Lower lobe of right lung (tissue), 2 donors: ENCODE data around the gene CPT1A. TPM values are rescaled to one million over a fixed set of nuclear protein-coding genes. Genes with fewer than 3 reads are reported as not detected.

ENCODE experiments used
- ATAC-seq, 2 donors: fragments of 200-7000 bp; cut with Tn5 transposase; one replicate each; pipeline ENCODE4 v1.9.1; 2020 to 2022; ENCODE audit warnings: mild to moderate bottlenecking in 2 of 2, moderate library complexity in 2 of 2
- DNase-seq: peaks from one replicate; pipeline ENCODE4 v3.0.0-alpha.2; 2020
- H3K27ac ChIP-seq: fragments of 200-600 bp; one replicate; pipeline ENCODE4 v1.8.0; 2022
- H3K27me3 ChIP-seq: fragments of 200-600 bp; one replicate; pipeline ENCODE4 v1.8.0; 2022; ENCODE audit warnings: low read depth
- H3K36me3 ChIP-seq: fragments of 200-600 bp; one replicate; pipeline ENCODE4 v1.8.0; 2022; ENCODE audit warnings: mild to moderate bottlenecking
- H3K4me1 ChIP-seq: fragments of 200-600 bp; one replicate; pipeline ENCODE4 v1.8.0; 2022
- H3K4me3 ChIP-seq: fragments of 200-600 bp; one replicate; pipeline ENCODE4 v1.8.0; 2022; ENCODE audit warnings: mild to moderate bottlenecking
- H3K9me3 ChIP-seq: fragments of 200-600 bp; one replicate; pipeline ENCODE4 v1.8.0; 2022
- CTCF ChIP-seq: fragments of 200-600 bp; IDR thresholded peaks from one replicate; pipeline ENCODE4 v1.8.0; 2022; ENCODE audit warnings: antibody characterized with exemption, mild to moderate bottlenecking
- intact Hi-C: fragments of 100-400 bp; cut with DNase I; formaldehyde crosslinking; loops from one replicate; pipeline ENCODE4 v1.11.0; 2022
- total RNA-seq: library from RNA; stranded (reverse); fragmentation: NEBNext Ultra II Directional; extraction: Animal tissue kit (Norgen Biotek cat#: 25700); gene quantifications from one replicate; pipeline ENCODE4 v1.2.1, GENCODE V29; 2021
- donor health status: DM: no; HTN: yes; CAD: no; lungs with severe emphysema.

CPT1A gene
- total RNA-seq, 1 donor from 2014 or later: 88.4 TPM

- no peak for DNase-seq
- intact Hi-C loops: no loop called here
- H3K36me3 ChIP-seq: peaks cover 97% of the 10 kb centered on the region
- no peaks in the 10 kb centered on the region for H3K27me3 ChIP-seq
- H3K27ac ChIP-seq: no peak overlapping the region
- no peaks in the 10 kb centered on the region for H3K9me3 ChIP-seq
- TF ChIP-seq CTCF: no peak
- ATAC-seq: no peak
- no peaks in the 10 kb centered on the region for H3K4me1 ChIP-seq
- H3K4me3 ChIP-seq: no peak overlapping the region
Observed at GRCh38 chr11:68792400-68792966, 49.2 kb downstream of the CPT1A start.

- H3K36me3 ChIP-seq: peaks cover 95% of the 10 kb centered on the region
- no peaks in the 10 kb centered on the region for H3K4me1 ChIP-seq
- ATAC-seq (no peak), DNase-seq (no peak)
- no peak for TF ChIP-seq CTCF
- no peak overlapping the region for H3K27ac ChIP-seq
- no peaks in the 10 kb centered on the region for H3K27me3 ChIP-seq
- intact Hi-C loops: no loop called here
- H3K4me3 ChIP-seq: no peak overlapping the region
- no peaks in the 10 kb centered on the region for H3K9me3 ChIP-seq
Observed at GRCh38 chr11:68784653-68785052, 57.1 kb downstream of the CPT1A start.

GRCh38 chr11:68783216-68783821 is 58.4 kb downstream of the CPT1A start:
- Histone ChIP-seq H3K27me3 (no peaks in the 10 kb centered on the region), H3K4me3 (no peak overlapping the region), H3K9me3 (no peaks in the 10 kb centered on the region), H3K4me1 (no peaks in the 10 kb centered on the region), H3K36me3 (peaks cover 99% of the 10 kb centered on the region), H3K27ac (no peak overlapping the region)
- DNase-seq: no peak
- no peak for TF ChIP-seq CTCF
- ATAC-seq: peak in 1 of 2 donors; percentile 26
- intact Hi-C loops: no loop called here

GRCh38 chr11:68782711-68783110 is 59.0 kb downstream of the CPT1A start:
- TF ChIP-seq CTCF: no peak
- no peak for DNase-seq
- no peaks in the 10 kb centered on the region for H3K9me3 ChIP-seq
- no peak overlapping the region for H3K4me3 ChIP-seq
- peaks cover 99% of the 10 kb centered on the region for H3K36me3 ChIP-seq
- no peak overlapping the region for H3K27ac ChIP-seq
- intact Hi-C loops: no loop called here
- no peaks in the 10 kb centered on the region for H3K27me3 ChIP-seq
- H3K4me1 ChIP-seq: no peaks in the 10 kb centered on the region
- no peak for ATAC-seq

GRCh38 chr11:68780829-68781228 is 60.9 kb downstream of the CPT1A start:
- Histone ChIP-seq H3K4me3 (no peak overlapping the region), H3K9me3 (no peaks in the 10 kb centered on the region), H3K36me3 (peaks cover 99% of the 10 kb centered on the region), H3K4me1 (no peaks in the 10 kb centered on the region), H3K27ac (no peak overlapping the region), H3K27me3 (no peaks in the 10 kb centered on the region)
- intact Hi-C loops: no loop called here
- peak; percentile 86 to 88 for ATAC-seq
- DNase-seq: peak; percentile 77
- no peak for TF ChIP-seq CTCF
